ENCODE data around the gene SHISA3.

GRCh38 chr4:42360256-42360669 is 37.0 kb upstream of the SHISA3 start:
- TF ChIP-seq CTCF (IDR thresholded peaks at IDR 0.05) (no peak), PREB (CRISPR knock-in tag; IDR thresholded peaks at IDR 0.05; ENCODE audit: borderline replicate concordance) (no peak), NR3C1 (CRISPR knock-in tag; conservative IDR thresholded peaks at IDR 0.05; ENCODE audit: low read depth) (no peak), SMAD3 (CRISPR knock-in tag; IDR thresholded peaks at IDR 0.05; ENCODE audit: borderline replicate concordance) (no peak)
- TF ChIP-seq, protein P1, sequence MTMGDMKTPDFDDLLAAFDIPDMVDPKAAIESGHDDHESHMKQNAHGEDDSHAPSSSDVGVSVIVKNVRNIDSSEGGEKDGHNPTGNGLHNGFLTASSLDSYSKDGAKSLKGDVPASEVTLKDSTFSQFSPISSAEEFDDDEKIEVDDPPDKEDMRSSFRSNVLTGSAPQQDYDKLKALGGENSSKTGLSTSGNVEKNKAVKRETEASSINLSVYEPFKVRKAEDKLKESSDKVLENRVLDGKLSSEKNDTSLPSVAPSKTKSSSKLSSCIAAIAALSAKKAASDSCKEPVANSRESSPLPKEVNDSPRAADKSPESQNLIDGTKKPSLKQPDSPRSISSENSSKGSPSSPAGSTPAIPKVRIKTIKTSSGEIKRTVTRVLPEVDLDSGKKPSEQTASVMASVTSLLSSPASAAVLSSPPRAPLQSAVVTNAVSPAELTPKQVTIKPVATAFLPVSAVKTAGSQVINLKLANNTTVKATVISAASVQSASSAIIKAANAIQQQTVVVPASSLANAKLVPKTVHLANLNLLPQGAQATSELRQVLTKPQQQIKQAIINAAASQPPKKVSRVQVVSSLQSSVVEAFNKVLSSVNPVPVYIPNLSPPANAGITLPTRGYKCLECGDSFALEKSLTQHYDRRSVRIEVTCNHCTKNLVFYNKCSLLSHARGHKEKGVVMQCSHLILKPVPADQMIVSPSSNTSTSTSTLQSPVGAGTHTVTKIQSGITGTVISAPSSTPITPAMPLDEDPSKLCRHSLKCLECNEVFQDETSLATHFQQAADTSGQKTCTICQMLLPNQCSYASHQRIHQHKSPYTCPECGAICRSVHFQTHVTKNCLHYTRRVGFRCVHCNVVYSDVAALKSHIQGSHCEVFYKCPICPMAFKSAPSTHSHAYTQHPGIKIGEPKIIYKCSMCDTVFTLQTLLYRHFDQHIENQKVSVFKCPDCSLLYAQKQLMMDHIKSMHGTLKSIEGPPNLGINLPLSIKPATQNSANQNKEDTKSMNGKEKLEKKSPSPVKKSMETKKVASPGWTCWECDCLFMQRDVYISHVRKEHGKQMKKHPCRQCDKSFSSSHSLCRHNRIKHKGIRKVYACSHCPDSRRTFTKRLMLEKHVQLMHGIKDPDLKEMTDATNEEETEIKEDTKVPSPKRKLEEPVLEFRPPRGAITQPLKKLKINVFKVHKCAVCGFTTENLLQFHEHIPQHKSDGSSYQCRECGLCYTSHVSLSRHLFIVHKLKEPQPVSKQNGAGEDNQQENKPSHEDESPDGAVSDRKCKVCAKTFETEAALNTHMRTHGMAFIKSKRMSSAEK (CRISPR knock-in tag; IDR thresholded peaks at IDR 0.05; ENCODE audit: borderline replicate concordance): no peak

Measured in WTC11 (cell line).